BLaER1 (cell line): ENCODE data around the gene PURA.

Experiments
- H3K27ac ChIP-seq: shearing (Covaris generic); formaldehyde crosslinking; 2 replicates; pipeline ENCODE4 v1.8.1; 2022
- H3K27me3 ChIP-seq: shearing (Covaris generic); formaldehyde crosslinking; 2 replicates; pipeline ENCODE4 v1.8.1; 2022
- H3K36me3 ChIP-seq: shearing (Covaris generic); formaldehyde crosslinking; 2 replicates; pipeline ENCODE4 v1.8.1; 2022
- H3K4me1 ChIP-seq: shearing (Covaris generic); formaldehyde crosslinking; 2 replicates; pipeline ENCODE4 v1.8.1; 2022
- H3K4me2 ChIP-seq: shearing (Covaris generic); formaldehyde crosslinking; 2 replicates; pipeline ENCODE4 v1.8.1; 2022
- H3K4me3 ChIP-seq: shearing (Covaris generic); formaldehyde crosslinking; 2 replicates; pipeline ENCODE4 v1.8.1; 2022
- H3K9ac ChIP-seq: shearing (Covaris generic); formaldehyde crosslinking; 2 replicates; pipeline ENCODE4 v1.8.1; 2022
- H3K9me3 ChIP-seq: shearing (Covaris generic); formaldehyde crosslinking; 2 replicates; pipeline ENCODE4 v1.8.1; 2022
- H4K20me1 ChIP-seq: shearing (Covaris generic); formaldehyde crosslinking; 2 replicates; pipeline ENCODE4 v1.8.1; 2022
- Cebpa-rat ChIP-seq: shearing (Covaris generic); IDR thresholded peaks from 2 replicates; pipeline ENCODE4 v1.8.1; 2022

Gene PURA

GRCh38 chr5:140113699-140114263 is at the start of gene PURA:
Gene PURA, plus strand, starts transcription at chr5:140114109. Its CDS starts 73 bp downstream, at chr5:140114182.
- no peaks in the 10 kb centered on the region for H3K9me3 ChIP-seq
- H4K20me1 ChIP-seq: peaks cover 90% of the 10 kb centered on the region
- no peak for TF ChIP-seq Cebpa-rat
- peak within 1 kb of the TSS; percentile 92 for H3K4me3 ChIP-seq
- peak within 1 kb of the TSS; percentile 79 for H3K27ac ChIP-seq
- H3K9ac ChIP-seq: peak within 1 kb of the TSS; percentile 92
- peaks cover 48% of the 10 kb centered on the region for H3K27me3 ChIP-seq
- peak within 1 kb of the TSS; percentile 100 for H3K4me2 ChIP-seq
- no peaks in the 10 kb centered on the region for H3K36me3 ChIP-seq
- H3K4me1 ChIP-seq: peaks cover 34% of the 10 kb centered on the region

GRCh38 chr5:140072812-140073211 is 41.1 kb upstream of the PURA start:
- Histone ChIP-seq H3K36me3 (no peaks in the 10 kb centered on the region), H3K4me1 (no peaks in the 10 kb centered on the region), H3K9ac (no peak overlapping the region), H3K27me3 (no peaks in the 10 kb centered on the region), H4K20me1 (no peaks in the 10 kb centered on the region), H3K4me2 (no peak overlapping the region), H3K4me3 (no peak overlapping the region), H3K27ac (no peak overlapping the region), H3K9me3 (no peaks in the 10 kb centered on the region)
- no peak for TF ChIP-seq Cebpa-rat

GRCh38 chr5:140073296-140073695 is 40.6 kb upstream of the PURA start:
- Histone ChIP-seq H3K9ac (no peak overlapping the region), H3K27ac (no peak overlapping the region), H3K4me2 (no peak overlapping the region), H3K4me3 (no peak overlapping the region), H3K27me3 (no peaks in the 10 kb centered on the region), H3K36me3 (no peaks in the 10 kb centered on the region), H4K20me1 (no peaks in the 10 kb centered on the region), H3K9me3 (no peaks in the 10 kb centered on the region), H3K4me1 (no peaks in the 10 kb centered on the region)
- no peak for TF ChIP-seq Cebpa-rat

GRCh38 chr5:140075371-140075770 is 38.5 kb upstream of the PURA start:
- Histone ChIP-seq H3K4me3 (no peak overlapping the region), H3K4me1 (no peaks in the 10 kb centered on the region), H3K4me2 (no peak overlapping the region), H3K27ac (no peak overlapping the region), H3K36me3 (no peaks in the 10 kb centered on the region), H3K9ac (no peak overlapping the region), H3K9me3 (no peaks in the 10 kb centered on the region), H3K27me3 (no peaks in the 10 kb centered on the region), H4K20me1 (no peaks in the 10 kb centered on the region)
- TF ChIP-seq Cebpa-rat: no peak

- H3K36me3 ChIP-seq: no peaks in the 10 kb centered on the region
- no peaks in the 10 kb centered on the region for H3K27me3 ChIP-seq
These were observed 37.8 kb upstream of the PURA start for GRCh38 chr5:140076142-140076541.

GRCh38 chr5:140076788-140077187 is 37.1 kb upstream of the PURA start:
- TF ChIP-seq Cebpa-rat: no peak
- no peak overlapping the region for H3K9ac ChIP-seq
- no peaks in the 10 kb centered on the region for H3K9me3 ChIP-seq
- H4K20me1 ChIP-seq: no peaks in the 10 kb centered on the region
- H3K4me3 ChIP-seq: no peak overlapping the region
- no peaks in the 10 kb centered on the region for H3K4me1 ChIP-seq
- H3K4me2 ChIP-seq: no peak overlapping the region
- H3K27ac ChIP-seq: no peak overlapping the region
- no peaks in the 10 kb centered on the region for H3K27me3 ChIP-seq
- no peaks in the 10 kb centered on the region for H3K36me3 ChIP-seq

More at GRCh38 chr5:140076142-140076541, 37.8 kb upstream of the PURA start:
- no peak overlapping the region for H3K27ac ChIP-seq
- no peak for TF ChIP-seq Cebpa-rat
- no peak overlapping the region for H3K9ac ChIP-seq
- H3K4me1 ChIP-seq: no peaks in the 10 kb centered on the region
- H4K20me1 ChIP-seq: no peaks in the 10 kb centered on the region
- no peak overlapping the region for H3K4me3 ChIP-seq
- no peaks in the 10 kb centered on the region for H3K9me3 ChIP-seq
- no peak overlapping the region for H3K4me2 ChIP-seq

- Histone ChIP-seq H4K20me1 (no peaks in the 10 kb centered on the region), H3K4me1 (no peaks in the 10 kb centered on the region), H3K27ac (no peak overlapping the region), H3K9me3 (no peaks in the 10 kb centered on the region), H3K9ac (no peak overlapping the region), H3K4me3 (no peak overlapping the region), H3K27me3 (no peaks in the 10 kb centered on the region), H3K4me2 (no peak overlapping the region), H3K36me3 (no peaks in the 10 kb centered on the region)
- TF ChIP-seq Cebpa-rat: no peak
These were observed 30.8 kb upstream of the PURA start for GRCh38 chr5:140083120-140083519.

GRCh38 chr5:140083650-140084049 is 30.3 kb upstream of the PURA start:
- no peaks in the 10 kb centered on the region for H3K9me3 ChIP-seq
- H3K4me1 ChIP-seq: no peaks in the 10 kb centered on the region
- no peak overlapping the region for H3K4me2 ChIP-seq
- H3K4me3 ChIP-seq: no peak overlapping the region
- H4K20me1 ChIP-seq: no peaks in the 10 kb centered on the region
- H3K9ac ChIP-seq: no peak overlapping the region
- no peaks in the 10 kb centered on the region for H3K36me3 ChIP-seq
- H3K27me3 ChIP-seq: no peaks in the 10 kb centered on the region
- H3K27ac ChIP-seq: no peak overlapping the region
- no peak for TF ChIP-seq Cebpa-rat

GRCh38 chr5:140084541-140084940 is 29.4 kb upstream of the PURA start:
- H3K4me2 ChIP-seq: no peak overlapping the region
- no peak for TF ChIP-seq Cebpa-rat
- no peaks in the 10 kb centered on the region for H3K27me3 ChIP-seq
- H3K36me3 ChIP-seq: no peaks in the 10 kb centered on the region
- no peak overlapping the region for H3K27ac ChIP-seq
- no peaks in the 10 kb centered on the region for H4K20me1 ChIP-seq
- H3K4me1 ChIP-seq: no peaks in the 10 kb centered on the region
- no peaks in the 10 kb centered on the region for H3K9me3 ChIP-seq
- H3K9ac ChIP-seq: no peak overlapping the region
- no peak overlapping the region for H3K4me3 ChIP-seq

GRCh38 chr5:140090251-140090650 is 23.7 kb upstream of the PURA start:
- no peak for TF ChIP-seq Cebpa-rat
- Histone ChIP-seq H4K20me1 (no peaks in the 10 kb centered on the region), H3K4me3 (no peak overlapping the region), H3K9me3 (peaks cover 12% of the 10 kb centered on the region), H3K4me2 (no peak overlapping the region), H3K9ac (no peak overlapping the region), H3K27ac (no peak overlapping the region), H3K4me1 (no peaks in the 10 kb centered on the region), H3K36me3 (no peaks in the 10 kb centered on the region), H3K27me3 (no peaks in the 10 kb centered on the region)

- peaks cover 12% of the 10 kb centered on the region for H3K9me3 ChIP-seq
- no peak overlapping the region for H3K27ac ChIP-seq
- no peak overlapping the region for H3K4me3 ChIP-seq
- H4K20me1 ChIP-seq: no peaks in the 10 kb centered on the region
- H3K36me3 ChIP-seq: no peaks in the 10 kb centered on the region
- H3K4me2 ChIP-seq: no peak overlapping the region
- TF ChIP-seq Cebpa-rat: no peak
- H3K27me3 ChIP-seq: no peaks in the 10 kb centered on the region
- H3K9ac ChIP-seq: no peak overlapping the region
- H3K4me1 ChIP-seq: no peaks in the 10 kb centered on the region
These were observed 20.7 kb upstream of the PURA start for GRCh38 chr5:140093179-140093578.
